Activated T-helper 1 cell treated with anti-CD3 and anti-CD28 coated beads, Interleukin-12 subunit alpha, Interleukin-12 subunit beta, Interleukin-2, Interleukin-4 antibody, amounts not matched to agents 30 ng/mL and 10 ng/mL and 1 ng/mL, durations not matched to agents 14 hours and 24 hours and 36 hours (primary cell): ENCODE results near the gene DCAF6. TPM values are rescaled to one million over a fixed set of nuclear protein-coding genes. Genes with fewer than 3 reads are reported as not detected.

ENCODE experiments used
- DNase-seq: peaks from one replicate; pipeline ENCODE4 v3.0.0; 2021; ENCODE audit warnings: low spot score
- H3K27ac Mint-ChIP-seq: one replicate; pipeline ENCODE4 v1.8.0; 2021; ENCODE audit warnings: mild to moderate bottlenecking, mixed read lengths
- H3K27me3 Mint-ChIP-seq: one replicate; pipeline ENCODE4 v1.8.0; 2022; ENCODE audit warnings: mild to moderate bottlenecking, moderate library complexity, mixed read lengths; ENCODE audit not compliant: insufficient read depth
- H3K36me3 Mint-ChIP-seq: one replicate; pipeline ENCODE4 v1.8.0; 2021; ENCODE audit warnings: low read depth, mixed read lengths
- H3K4me1 Mint-ChIP-seq: one replicate; pipeline ENCODE4 v1.8.0; 2021; ENCODE audit warnings: low read depth, mixed read lengths
- H3K4me3 Mint-ChIP-seq: one replicate; pipeline ENCODE4 v1.8.0; 2021; ENCODE audit warnings: mild to moderate bottlenecking, moderate library complexity, mixed read lengths
- H3K9me3 Mint-ChIP-seq: one replicate; pipeline ENCODE4 v1.8.0; 2021; ENCODE audit warnings: mixed read lengths
- intact Hi-C: fragments of 100-400 bp; cut with micrococcal nuclease; formaldehyde crosslinking; loops from one replicate; pipeline ENCODE4 v1.15.1; 2024
- total RNA-seq: library from RNA; stranded (reverse); gene quantifications from 2 replicates; pipeline ENCODE4 v1.2.3, GENCODE V29; 2022

Gene DCAF6
- total RNA-seq, 1 donor from 2014 or later, result 20.9 TPM

DNA sequence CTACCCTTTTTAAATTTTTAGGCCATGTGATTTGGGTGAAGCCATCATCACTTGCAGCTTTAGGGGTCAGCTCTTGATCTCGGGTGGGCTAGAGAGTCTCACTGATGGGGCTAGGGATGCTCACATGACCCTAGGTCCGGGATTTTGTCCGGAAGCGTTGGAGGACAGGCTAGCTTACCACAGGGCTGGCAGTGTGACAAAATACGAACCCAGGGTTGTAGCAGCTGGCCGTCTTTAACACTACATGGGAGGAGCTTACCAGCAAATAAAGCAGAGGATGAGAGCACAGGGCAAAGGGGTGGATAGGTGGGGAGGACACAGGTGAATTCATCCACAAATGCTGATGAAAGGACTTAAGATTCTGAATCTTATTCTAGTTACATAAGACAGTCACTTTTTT lies 178.4 kb downstream of the DCAF6 start:
- H3K9me3 Mint-ChIP-seq, result peaks cover 3% of the 10 kb centered on the region
- H3K27me3 Mint-ChIP-seq, result peaks cover 16% of the 10 kb centered on the region
- intact Hi-C loops, result no loop called here
- H3K4me3 Mint-ChIP-seq, result no peak overlapping the region
- H3K27ac Mint-ChIP-seq, result no peak overlapping the region
- DNase-seq, result no peak
- no peaks in the 10 kb centered on the region for H3K36me3 Mint-ChIP-seq
- no peaks in the 10 kb centered on the region for H3K4me1 Mint-ChIP-seq

GRCh38 chr1:168116327-168116799 lies 179.9 kb downstream of the DCAF6 start:
- H3K9me3 Mint-ChIP-seq, result peaks cover 3% of the 10 kb centered on the region
- no peaks in the 10 kb centered on the region for H3K4me1 Mint-ChIP-seq
- DNase-seq, result no peak
- peaks cover 14% of the 10 kb centered on the region for H3K27me3 Mint-ChIP-seq
- H3K36me3 Mint-ChIP-seq, result no peaks in the 10 kb centered on the region
- H3K4me3 Mint-ChIP-seq, result no peak overlapping the region
- intact Hi-C loops, result no loop called here
- no peak overlapping the region for H3K27ac Mint-ChIP-seq

- DNase-seq, result no peak
- H3K4me3 Mint-ChIP-seq, result no peak overlapping the region
- H3K27ac Mint-ChIP-seq, result no peak overlapping the region
Observed at GRCh38 chr1:168119750-168120149, 183.3 kb downstream of the DCAF6 start.

GRCh38 chr1:168121401-168122011 lies 185.0 kb downstream of the DCAF6 start:
- intact Hi-C loops, result no loop called here
- no peak overlapping the region for H3K4me3 Mint-ChIP-seq
- DNase-seq, result no peak
- no peak overlapping the region for H3K27ac Mint-ChIP-seq
- H3K36me3 Mint-ChIP-seq, result no peaks in the 10 kb centered on the region
- peaks cover 3% of the 10 kb centered on the region for H3K9me3 Mint-ChIP-seq
- H3K4me1 Mint-ChIP-seq, result no peaks in the 10 kb centered on the region
- H3K27me3 Mint-ChIP-seq, result peaks cover 38% of the 10 kb centered on the region

More at GRCh38 chr1:168119750-168120149, 183.3 kb downstream of the DCAF6 start:
- intact Hi-C loops, result no loop called here
- Mint-ChIP-seq H3K9me3 (peaks cover 3% of the 10 kb centered on the region), H3K36me3 (no peaks in the 10 kb centered on the region), H3K4me1 (no peaks in the 10 kb centered on the region), H3K27me3 (peaks cover 30% of the 10 kb centered on the region)

GRCh38 chr1:168125051-168125450 lies 188.6 kb downstream of the DCAF6 start:
- Mint-ChIP-seq H3K27ac (no peak overlapping the region), H3K27me3 (peaks cover 32% of the 10 kb centered on the region), H3K4me1 (no peaks in the 10 kb centered on the region), H3K36me3 (no peaks in the 10 kb centered on the region), H3K9me3 (peaks cover 3% of the 10 kb centered on the region), H3K4me3 (no peak overlapping the region)
- no peak for DNase-seq
- intact Hi-C loops, result no loop called here

Other genes with a start within 250 kb of the DCAF6 start
- 40.8 and 40.9 TPM in 2 replicates for gene MPZL1, start 214.7 kb upstream of the DCAF6 start, total RNA-seq
- not detected in 2 replicates for gene ADCY10, start 22.5 kb upstream of the DCAF6 start, total RNA-seq
- 33.7 and 36.9 TPM in 2 replicates for gene MPC2, start 389 bp downstream of the DCAF6 start, total RNA-seq
- gene GPR161, start 200.2 kb downstream of the DCAF6 start, total RNA-seq, result 0.41 and 0.42 TPM in 2 replicates
- 42.8 and 45.7 TPM in 2 replicates for gene TIPRL, start 242.3 kb downstream of the DCAF6 start, total RNA-seq